NAMALWA (cell line): ENCODE results near the gene NF1.
"Not testable (repeated sequence)": the region's sequence is repeated elsewhere in the genome, so short reads cannot be mapped to it uniquely, and the experiment has no call there.

ENCODE experiments used
- DNase-seq: peaks from one replicate; pipeline ENCODE4 v3.0.0-alpha.2; 2015; ENCODE audit warnings: low spot score

The NF1 gene

DNA sequence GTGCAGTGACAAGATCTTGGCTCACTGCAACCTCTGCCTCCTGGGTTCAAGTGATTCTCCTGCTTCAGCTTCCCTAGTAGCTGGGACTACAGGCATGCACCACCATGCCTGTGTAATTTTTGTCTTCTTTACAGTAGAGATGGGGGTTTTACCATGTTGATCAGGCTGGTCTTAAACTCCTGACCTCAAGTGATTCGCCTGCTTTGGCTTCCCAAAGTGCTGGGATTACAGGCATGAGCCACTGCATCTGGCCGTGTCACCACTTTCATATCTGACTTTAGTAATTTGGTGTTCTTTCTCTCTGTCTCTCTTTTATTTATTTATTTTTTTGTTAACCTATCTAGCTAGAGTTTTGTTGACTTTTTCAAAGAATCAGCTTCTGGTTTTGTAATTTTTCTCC lies 103.9 kb downstream of the NF1 start:
- DNase-seq: not testable (repeated sequence)

DNA sequence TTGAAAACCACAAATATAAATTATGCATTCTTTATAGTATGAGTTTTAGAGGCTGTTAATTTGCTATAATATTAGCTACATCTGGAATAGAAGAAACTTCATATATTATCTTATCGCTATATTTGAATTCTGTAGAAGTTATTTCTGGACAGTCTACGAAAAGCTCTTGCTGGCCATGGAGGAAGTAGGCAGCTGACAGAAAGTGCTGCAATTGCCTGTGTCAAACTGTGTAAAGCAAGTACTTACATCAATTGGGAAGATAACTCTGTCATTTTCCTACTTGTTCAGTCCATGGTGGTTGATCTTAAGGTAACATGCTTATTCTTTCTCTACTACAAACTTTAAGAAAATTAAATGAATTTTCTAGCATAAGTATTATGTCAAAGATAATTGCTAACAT lies 105.5 kb downstream of the NF1 start:
- DNase-seq: no peak

GRCh38 chr17:31202968-31203367 lies 108.2 kb downstream of the NF1 start:
- no peak for DNase-seq

DNA sequence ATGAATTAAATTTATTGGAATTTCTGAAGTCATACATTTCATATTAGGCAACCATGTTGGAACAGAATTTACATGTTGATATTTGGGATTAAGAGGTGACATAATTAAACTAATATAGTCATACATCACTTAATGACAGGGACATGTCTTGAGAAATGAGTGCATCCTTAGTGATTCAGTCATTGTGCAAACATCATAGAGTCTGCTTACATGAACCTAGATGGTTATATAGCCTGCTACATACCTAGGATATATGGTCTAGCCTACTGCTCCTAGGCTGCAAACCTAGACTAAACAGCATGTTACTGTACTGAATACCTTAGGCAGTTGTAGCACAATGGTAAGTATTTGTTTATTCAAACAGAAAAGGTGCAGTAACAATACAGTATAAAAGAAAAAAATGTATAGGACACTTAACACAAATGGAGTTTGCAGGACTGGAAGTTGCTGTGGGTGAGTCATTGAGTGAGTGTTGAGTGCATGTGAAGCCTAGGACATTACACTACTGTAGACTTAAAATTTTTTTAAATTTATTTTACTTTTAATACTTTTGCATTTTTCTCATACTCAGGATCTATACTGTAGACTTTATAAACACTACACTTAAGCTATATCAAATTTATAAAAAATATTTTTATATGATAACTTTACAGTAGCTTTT lies 116.7 kb downstream of the NF1 start:
- no peak for DNase-seq

DNA sequence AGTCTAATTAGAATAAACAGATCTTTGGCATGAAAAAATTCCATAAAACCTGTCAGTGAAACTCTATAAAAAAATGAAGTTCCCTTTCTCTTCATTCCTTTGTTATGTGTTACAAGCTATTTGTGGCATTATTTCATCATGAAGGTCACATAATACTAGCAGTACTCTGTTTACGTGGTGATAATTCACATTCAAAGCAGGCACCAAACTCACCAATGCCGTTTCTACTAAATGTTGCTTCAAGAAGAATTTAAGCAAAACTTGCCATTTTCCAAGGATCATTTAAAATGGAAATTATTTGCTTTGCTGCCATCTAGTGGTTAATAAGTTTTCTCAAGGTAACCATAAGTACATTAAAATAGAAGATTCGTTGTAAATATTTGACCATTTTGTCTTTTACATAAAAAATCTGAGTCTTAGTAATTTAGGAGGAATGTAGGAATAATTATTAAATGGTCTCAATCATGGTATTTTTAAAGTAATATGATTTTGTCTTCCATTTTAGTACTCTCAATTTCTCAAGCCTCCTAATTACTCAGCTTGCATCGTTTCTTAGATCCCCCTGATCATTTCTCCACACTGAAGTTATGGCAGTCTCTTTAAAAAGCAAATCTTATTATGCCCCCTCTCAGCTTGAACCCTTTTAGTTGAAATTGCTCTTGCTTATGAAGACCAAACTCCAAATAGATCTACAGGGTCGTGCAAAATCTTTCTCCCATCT lies 121.4 kb downstream of the NF1 start:
- DNase-seq: peak; percentile 71

DNA sequence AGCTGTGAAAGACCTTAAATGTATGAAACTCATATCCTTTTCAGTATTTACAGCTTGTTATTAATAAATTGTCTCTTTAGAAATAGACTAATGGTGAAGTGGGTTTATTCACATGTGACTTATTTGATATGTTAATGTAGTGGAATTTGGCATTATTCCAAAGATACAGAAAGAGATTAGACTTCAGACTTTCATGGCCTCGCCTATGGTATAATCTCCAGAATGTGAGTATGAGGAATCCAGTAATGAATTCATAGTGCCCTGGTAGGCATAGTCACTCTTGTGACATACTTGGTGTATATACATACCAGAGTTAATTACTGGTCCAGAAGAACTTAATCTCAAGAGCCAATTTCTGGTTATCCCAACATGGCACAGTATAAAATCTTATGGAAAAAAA lies 129.6 kb downstream of the NF1 start:
- DNase-seq: no peak

- peak; percentile 37 for DNase-seq
Observed at GRCh38 chr17:31225831-31226230, 131.1 kb downstream of the NF1 start.

GRCh38 chr17:31226373-31226772 lies 131.6 kb downstream of the NF1 start:
- DNase-seq: no peak

DNA sequence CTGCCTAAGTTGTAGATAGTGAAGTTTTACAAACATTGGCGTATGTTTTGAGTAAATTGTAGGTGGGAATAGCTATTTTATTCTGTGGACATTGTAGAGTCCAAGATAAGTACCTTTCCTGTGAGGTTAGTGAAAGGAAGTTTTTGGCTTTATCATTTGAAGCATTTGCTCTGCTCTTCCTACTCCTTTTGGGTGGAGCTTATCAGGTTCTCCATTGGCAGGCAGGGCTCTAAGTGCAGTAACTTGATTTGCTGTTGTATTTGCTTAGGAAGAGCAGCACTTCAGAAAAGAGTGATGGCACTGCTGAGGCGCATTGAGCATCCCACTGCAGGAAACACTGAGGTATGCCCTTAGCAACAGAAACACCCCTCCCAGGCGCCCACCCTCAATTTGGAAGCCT lies 132.2 kb downstream of the NF1 start:
- DNase-seq: no peak

DNA sequence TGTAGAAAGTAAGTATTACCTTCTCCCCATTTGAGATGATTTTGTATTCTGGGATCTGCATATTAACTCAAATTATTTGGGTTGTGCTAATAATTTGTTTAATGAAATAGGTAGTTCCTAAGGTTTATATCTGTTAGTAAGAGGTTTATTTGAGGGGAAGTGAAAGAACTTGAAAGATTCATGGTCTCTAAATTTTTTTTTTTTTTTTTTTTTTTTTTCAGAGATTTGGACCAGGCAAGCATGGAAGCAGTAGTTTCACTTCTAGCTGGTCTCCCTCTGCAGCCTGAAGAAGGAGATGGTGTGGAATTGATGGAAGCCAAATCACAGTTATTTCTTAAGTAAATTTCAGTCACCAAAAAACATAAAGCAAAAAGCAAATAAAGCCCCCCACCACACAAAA lies 137.1 kb downstream of the NF1 start:
- no peak for DNase-seq

DNA sequence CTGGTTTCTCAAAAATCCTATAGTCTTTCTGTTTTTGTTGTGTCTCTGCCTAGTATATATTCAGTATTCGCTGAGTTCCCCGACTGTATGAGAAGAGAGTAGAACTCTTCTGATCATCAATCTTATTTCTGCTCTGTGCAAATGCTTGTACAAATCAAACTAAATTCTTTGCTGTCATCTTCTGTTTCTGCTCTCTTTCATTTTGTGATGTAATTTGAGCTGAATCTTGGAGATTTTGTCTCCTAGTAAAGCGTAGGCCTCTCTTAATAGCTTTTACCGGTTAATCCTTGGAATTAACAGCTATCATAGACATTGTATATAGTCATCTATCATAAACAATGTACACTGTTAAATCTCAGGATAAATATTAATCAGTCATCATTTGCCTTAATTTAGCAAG lies 140.3 kb downstream of the NF1 start:
- no peak for DNase-seq

DNA sequence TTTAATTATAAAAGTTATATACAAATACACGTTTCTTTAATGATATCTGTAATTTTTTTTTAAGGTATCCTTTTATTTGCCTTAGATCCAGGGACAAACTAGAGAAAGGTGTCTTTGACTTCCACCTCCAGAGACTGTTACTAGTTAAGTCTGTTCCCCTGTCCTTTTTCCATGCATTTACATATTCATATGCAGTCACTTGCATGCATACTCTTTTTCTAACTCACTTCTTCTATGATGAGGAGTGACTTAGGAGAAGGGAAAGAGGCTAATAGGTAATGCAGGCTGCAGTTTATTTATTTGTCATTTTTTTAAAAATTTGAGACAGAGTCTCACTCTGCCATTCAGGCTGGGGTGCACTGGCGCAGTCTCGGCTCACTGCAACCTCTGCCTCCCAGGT lies 141.4 kb downstream of the NF1 start:
- no peak for DNase-seq

DNA sequence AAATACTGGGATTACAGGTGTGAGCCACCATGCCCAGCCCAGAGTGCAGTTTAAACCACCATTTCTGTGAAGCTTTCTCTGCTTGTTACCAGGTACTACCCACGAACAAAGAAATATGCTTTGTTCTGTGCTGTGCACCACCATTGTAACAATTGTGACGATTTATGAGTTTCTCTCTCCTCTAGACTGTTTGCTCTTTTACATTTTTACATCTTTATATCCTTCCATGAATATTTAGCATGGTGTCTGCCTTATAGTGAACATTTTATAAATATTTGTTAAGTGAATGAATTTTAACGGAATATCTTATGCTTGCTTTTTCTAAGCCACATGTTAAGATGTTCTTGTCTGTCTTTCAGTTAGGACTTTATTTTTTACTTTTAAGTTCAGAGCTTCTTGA lies 141.9 kb downstream of the NF1 start:
- DNase-seq: no peak

DNA sequence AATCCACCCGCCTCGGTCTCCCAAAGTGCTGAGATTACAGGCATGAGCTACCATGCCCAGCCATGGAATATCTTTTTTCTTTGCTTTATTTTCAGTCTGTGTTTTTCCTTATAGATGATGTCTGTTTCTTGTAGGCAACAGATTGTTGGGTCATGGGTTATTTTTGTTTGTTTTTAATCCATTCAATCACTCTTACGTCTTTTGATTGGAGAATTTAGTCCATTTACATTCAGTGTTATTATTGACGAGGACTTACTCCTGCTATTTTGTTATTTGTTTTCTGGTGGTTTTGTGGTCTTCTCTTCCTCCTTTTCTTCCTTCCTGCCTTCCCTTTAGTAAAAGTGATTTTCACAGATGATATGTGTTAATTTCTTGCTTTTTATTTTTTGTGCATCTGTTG lies 146.3 kb downstream of the NF1 start:
- DNase-seq: no peak

- DNase-seq: no peak
Observed at GRCh38 chr17:31248986-31249834, 154.4 kb downstream of the NF1 start.

GRCh38 chr17:31249835-31250141 lies 155.0 kb downstream of the NF1 start:
- DNase-seq: no peak

DNA sequence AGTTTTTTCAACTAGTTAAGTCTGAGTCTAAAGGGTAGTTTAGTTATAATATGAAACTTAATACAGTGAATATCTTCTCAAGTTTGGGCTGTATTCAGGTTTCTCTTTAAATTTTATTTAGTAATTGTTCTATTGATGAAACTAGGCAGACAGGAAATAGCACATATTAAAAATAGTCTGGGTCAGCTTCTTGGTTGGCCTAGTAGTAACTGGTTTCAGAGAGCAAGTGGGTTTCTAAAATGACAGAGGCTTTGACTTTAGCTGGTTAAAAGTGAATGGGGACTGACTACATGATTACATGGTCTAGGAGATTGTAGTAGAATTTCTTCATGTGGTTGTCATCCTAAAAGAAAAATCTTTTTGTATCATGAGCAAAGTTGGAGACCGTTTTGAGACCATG lies 155.5 kb downstream of the NF1 start:
- no peak for DNase-seq

DNA sequence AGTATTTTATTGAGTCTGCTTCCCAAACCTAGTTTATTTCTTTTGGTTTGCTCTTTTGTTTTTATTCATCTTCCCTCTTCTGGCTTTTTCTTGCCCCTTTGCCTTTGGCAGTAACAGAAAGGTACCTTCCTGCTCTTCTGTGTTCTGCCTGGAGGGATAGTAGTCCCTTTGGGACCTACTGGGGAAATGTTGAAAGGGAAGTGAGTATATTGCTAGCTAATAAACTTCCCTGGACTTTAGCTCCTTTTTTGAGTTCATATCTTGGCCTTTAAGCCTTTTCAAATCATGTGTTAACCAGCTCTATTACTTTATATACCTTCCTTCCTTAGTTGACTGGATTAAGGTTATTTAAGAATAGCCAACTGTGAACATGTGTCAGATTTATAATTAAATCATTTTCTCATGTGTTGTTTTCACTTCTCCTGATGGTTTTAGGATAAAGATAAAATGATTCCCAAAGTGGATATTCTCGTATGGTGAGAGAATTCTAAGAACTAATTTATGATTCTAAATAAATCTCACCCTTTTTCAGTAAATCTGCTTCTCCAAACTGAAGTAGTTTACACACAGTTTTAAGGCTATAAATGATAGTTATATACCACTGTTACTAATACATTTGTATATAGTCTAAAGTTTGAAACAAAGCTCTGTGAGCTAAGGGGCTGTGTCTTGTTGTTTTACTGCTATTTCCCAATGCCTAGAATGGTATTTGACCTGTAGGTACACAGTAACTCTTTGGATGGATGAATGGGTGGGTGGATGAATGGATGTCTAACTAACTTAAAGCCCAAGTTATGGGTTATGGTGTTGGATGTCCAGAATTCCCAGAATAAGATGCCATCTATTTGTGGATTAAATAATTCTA lies 156.6 kb downstream of the NF1 start:
- no peak for DNase-seq

- DNase-seq: no peak
Observed at GRCh38 chr17:31251970-31252328, 157.2 kb downstream of the NF1 start.

- DNase-seq: no peak
Observed at GRCh38 chr17:31252741-31253140, 158.0 kb downstream of the NF1 start.

DNA sequence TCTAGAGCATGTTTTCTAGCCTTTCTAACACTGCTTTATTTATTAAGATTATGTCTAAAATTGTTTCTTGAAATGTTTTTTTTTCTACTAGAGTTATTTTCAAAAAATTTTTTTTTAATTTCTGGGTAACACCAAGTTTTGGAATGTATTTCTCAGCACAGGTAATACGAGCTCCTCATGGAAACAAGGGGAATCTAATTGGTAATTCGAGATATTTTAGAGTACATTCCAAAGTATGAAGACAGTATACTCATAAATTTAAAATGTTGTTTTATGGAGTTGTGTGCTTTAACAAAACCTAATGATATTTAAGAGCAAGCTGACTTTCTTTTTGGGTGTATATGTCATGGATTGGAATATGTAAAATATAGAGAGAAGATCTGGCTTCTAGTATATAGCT lies 159.9 kb downstream of the NF1 start:
- DNase-seq: no peak

DNA sequence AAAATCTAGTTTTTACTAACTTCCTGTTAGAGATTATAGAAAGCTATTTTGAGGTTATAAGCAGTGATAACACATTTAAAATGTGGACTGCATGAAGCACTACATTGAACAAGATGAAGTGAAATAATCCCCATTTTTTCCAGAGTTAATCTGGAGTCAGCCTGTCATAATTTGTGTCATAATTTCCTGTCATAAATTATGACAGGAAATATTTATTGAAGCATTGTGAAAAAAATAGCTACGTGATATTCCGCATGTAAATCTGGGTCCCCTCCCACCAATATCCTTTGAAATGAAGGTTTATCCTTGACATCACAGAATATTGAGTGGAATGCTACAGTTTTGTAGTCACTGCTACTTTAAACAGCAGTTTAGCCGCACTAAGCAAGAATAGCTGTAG lies 162.2 kb downstream of the NF1 start:
- DNase-seq: no peak
